IPS DF 6.9 (cell line): ENCODE measurements around the gene ZMYND19.

ENCODE experiments used
- DNase-seq: peaks from one replicate; pipeline ENCODE4 v3.0.0-alpha.2; 2013; ENCODE audit warnings: low read depth, low spot score
- H3K27ac ChIP-seq: one replicate; pipeline ENCODE4 v1.5.1; 2013; ENCODE audit warnings: low read length, control low read depth
- H3K27me3 ChIP-seq: 2 replicates; pipeline ENCODE4 v1.6.1; 2013; ENCODE audit warnings: mild to moderate bottlenecking, low read length; ENCODE audit not compliant: control insufficient read depth, insufficient read depth
- H3K36me3 ChIP-seq: 2 replicates; pipeline ENCODE4 v1.6.1; 2013; ENCODE audit warnings: low read length; ENCODE audit not compliant: control insufficient read depth, insufficient read depth
- H3K4me1 ChIP-seq: 2 replicates; pipeline ENCODE4 v1.6.1; 2013; ENCODE audit warnings: low read length; ENCODE audit not compliant: control insufficient read depth, insufficient read depth
- H3K4me3 ChIP-seq: 2 replicates; pipeline ENCODE4 v1.5.1; 2013; ENCODE audit warnings: mild to moderate bottlenecking, low read length
- H3K9me3 ChIP-seq: 2 replicates; pipeline ENCODE4 v1.6.1; 2013; ENCODE audit warnings: low read length, inconsistent platforms; ENCODE audit not compliant: control insufficient read depth, insufficient read depth
- WGBS: extraction: QIAGEN DNeasy Blood & Tissue Kit; methylation state at CpG from one replicate; pipeline ENCODE4 v1.1.7; 2013; ENCODE audit warnings: mixed read lengths, missing lambda C conversion rate; ENCODE audit not compliant: insufficient read length, insufficient coverage; 5-methylcytosine and 5-hydroxymethylcytosine counted together

Gene ZMYND19

GRCh38 chr9:137613738-137614523 lies 23.6 kb upstream of the ZMYND19 start:
- Histone ChIP-seq H3K4me3 (no peak overlapping the region), H3K36me3 (peaks cover 19% of the 10 kb centered on the region), H3K27ac (no peak overlapping the region), H3K9me3 (no peaks in the 10 kb centered on the region), H3K27me3 (no peaks in the 10 kb centered on the region), H3K4me1 (peaks cover 2% of the 10 kb centered on the region; the same call in 1 of the 2 replicates)
- WGBS = no CpG with 5 or more reads among the region's 27 CpGs
- DNase-seq = no peak

DNA sequence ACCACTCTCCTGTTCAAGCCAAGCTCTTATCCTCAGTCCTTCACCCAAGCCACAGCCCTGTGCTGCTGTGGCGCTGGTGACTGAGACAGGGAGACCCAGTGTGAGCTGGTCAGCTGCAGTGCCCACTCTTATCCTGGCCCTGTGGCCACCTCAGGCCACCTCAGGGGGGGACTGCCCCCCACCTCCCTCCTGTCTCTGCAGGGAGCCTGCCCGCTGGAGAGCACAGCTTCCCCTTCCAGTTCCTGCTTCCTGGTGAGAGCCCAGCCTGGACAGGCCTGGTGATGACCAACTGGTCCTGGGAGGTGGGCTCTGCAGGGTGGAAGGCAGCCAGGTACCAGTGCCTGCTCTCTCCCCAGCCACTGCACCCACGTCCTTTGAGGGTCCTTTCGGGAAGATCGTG lies 22.9 kb upstream of the ZMYND19 start:
- peaks cover 19% of the 10 kb centered on the region for H3K36me3 ChIP-seq
- H3K9me3 ChIP-seq = no peaks in the 10 kb centered on the region
- WGBS = no CpG with 5 or more reads among the region's 5 CpGs
- DNase-seq = no peak
- H3K4me3 ChIP-seq = no peak overlapping the region
- H3K4me1 ChIP-seq = peaks cover 2% of the 10 kb centered on the region; the same call in 1 of the 2 replicates
- H3K27me3 ChIP-seq = no peaks in the 10 kb centered on the region
- H3K27ac ChIP-seq = no peak overlapping the region

DNA sequence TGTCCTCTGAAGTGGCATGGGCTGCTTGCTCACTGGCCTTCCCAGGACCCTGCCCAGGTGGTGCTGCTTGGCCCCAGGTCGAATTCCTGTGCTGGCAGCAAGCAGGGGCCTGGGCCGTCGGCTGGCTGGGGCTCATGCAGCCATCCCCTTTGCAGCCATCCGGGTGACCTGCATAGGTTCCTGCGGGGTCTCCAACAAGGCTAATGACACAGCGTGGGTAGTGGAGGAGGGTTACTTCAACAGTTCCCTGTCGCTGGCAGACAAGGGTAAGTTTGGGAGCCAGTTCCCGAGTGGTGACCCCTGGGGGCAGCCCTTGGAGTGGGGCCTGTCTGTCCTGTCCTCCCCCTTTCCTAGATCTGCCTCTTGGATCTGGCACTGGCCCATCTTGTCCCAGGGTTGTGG lies 22.4 kb upstream of the ZMYND19 start:
- Histone ChIP-seq H3K4me3 (no peak overlapping the region), H3K9me3 (no peaks in the 10 kb centered on the region), H3K4me1 (peaks cover 2% of the 10 kb centered on the region; the same call in 1 of the 2 replicates), H3K27me3 (no peaks in the 10 kb centered on the region), H3K36me3 (peaks cover 19% of the 10 kb centered on the region), H3K27ac (no peak overlapping the region)
- WGBS = no CpG with 5 or more reads among the region's 8 CpGs
- DNase-seq = no peak

DNA sequence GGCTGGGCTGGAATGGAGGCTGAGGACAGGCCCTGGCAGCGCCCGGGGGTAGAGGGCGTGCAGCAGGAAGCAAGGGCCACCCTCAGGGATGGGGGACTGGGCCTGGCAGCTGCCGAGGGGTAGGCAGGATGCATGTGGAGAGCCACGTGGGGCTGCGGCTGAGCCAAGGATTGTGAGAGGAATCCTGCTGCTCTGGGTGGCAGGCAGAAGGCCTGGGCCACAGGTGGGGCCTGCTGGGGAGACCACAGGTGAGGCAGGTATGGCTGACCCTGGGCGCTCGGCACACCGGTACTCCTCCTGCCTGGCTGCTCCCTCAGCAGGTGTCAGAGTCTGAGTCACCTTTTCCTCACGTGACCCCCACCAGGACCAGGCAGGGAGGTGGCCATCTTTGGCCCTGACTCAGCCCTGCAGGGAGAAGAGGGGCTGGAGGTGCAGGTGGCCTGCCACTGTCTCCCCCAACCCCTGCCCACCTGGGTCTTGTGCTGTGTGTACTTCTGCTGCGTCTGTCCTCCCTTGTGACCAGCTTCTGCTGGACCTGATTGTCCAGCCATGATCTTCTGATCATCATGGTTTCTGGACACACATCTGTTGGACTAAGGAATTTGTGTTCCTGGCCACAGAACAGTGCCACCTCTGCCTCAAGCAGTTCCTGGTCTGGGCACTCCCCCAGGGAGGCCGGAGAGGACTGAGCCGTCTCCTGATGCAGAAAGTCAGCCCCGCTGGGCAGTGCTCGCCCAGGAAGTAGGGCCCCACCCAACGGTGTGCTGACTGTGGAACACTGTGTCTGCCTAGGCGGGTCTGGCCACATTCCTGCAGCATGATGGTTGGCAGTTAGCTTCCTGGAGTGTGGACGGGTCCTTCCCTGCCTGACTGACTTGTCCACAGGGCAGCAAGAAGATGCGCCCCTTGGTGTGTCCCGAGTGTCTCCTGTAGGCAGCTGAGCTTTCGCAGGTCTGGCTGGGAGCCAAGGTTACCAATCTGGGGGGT lies 21.6 kb upstream of the ZMYND19 start:
- Histone ChIP-seq H3K4me3 (no peak overlapping the region), H3K4me1 (no peaks in the 10 kb centered on the region; the same call in 1 of the 2 replicates), H3K9me3 (no peaks in the 10 kb centered on the region), H3K27ac (no peak overlapping the region), H3K36me3 (peaks cover 19% of the 10 kb centered on the region), H3K27me3 (no peaks in the 10 kb centered on the region)
- no CpG with 5 or more reads among the region's 21 CpGs for WGBS
- no peak for DNase-seq

DNA sequence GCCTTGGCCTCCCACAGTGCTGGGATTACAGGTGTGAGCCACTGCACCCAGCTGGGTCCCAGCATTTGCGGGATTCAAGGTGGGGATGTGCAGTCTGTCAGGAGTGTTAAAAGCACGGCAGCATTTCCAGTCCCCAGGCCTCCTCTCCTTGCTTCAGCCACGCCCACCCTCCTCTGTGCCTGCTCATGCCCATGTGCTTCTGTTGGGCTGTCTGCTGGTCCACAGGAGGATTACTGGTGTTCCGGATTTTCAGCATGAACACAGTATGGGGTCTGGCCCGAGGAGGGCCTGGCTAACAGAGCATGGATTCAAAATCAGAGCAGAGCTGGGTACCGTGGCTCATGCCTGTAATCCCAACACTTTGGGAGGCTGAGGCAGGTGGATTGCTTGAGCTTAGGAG lies 20.6 kb upstream of the ZMYND19 start:
- Histone ChIP-seq H3K27ac (no peak overlapping the region), H3K27me3 (no peaks in the 10 kb centered on the region), H3K9me3 (no peaks in the 10 kb centered on the region), H3K4me1 (peaks cover 7% of the 10 kb centered on the region), H3K4me3 (no peak overlapping the region), H3K36me3 (peaks cover 16% of the 10 kb centered on the region)
- WGBS = no CpG with 5 or more reads among the region's 6 CpGs
- DNase-seq = no peak

DNA sequence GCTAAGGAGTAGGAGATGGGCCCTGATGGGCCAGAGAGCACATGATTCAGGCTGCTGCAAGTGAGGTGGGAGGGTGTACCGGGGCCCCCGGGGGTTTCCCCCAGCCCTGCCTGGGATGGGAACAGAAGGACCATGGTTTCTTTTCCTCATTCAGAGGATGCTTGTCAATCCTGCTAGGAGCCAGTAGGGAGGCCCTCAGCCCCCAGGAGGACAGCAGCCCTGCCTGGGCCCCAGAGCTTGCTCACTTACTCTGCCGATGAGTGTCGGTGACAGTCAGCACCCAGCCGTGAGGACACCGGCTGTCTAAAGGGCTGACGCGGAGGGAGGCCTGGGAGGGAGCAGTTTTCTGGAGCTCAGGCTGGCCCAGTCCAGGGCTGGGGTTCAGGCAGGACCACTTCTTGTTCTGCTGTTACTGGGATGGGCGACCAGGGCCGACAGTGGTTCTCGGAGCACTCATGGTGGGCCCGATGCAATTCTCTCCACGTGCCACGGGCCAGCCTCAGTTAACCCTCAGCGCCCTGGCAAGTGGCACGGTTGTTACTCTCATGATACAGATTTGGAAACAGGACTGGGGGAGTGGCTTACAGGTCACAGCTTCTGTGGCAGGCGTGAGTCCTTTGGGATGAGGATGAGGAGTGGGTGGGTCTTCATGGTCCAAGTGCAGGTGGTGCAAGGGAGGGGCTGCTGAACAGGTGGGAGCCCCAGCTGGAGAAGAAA lies 17.0 kb upstream of the ZMYND19 start:
- Histone ChIP-seq H3K4me3 (no peak overlapping the region), H3K4me1 (peaks cover 11% of the 10 kb centered on the region), H3K36me3 (no peaks in the 10 kb centered on the region), H3K27ac (no peak overlapping the region), H3K27me3 (no peaks in the 10 kb centered on the region), H3K9me3 (no peaks in the 10 kb centered on the region)
- no CpG with 5 or more reads among the region's 17 CpGs for WGBS
- DNase-seq = no peak

DNA sequence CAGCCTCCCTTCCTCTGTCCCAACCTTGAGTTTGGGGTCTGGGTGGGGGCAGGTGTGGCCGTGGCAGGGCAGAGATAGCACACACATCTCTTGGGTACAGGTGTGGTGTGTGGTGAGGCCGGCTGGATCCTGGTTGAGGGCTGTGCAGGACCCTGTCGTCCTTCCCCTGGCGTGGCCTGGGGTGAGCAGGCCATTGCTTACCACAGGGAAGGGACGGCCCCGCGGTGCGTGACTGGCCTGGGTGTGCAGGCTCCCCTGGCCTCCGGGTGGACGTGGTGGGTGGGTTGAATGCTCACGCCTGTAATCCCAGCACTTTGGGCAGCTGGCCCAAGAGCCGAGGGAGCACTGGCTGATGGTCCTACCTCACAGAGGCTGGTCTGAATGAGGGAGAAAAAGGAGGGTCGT lies 16.4 kb upstream of the ZMYND19 start:
- Histone ChIP-seq H3K9me3 (no peaks in the 10 kb centered on the region), H3K27me3 (no peaks in the 10 kb centered on the region), H3K36me3 (no peaks in the 10 kb centered on the region), H3K4me1 (peaks cover 11% of the 10 kb centered on the region), H3K27ac (no peak overlapping the region), H3K4me3 (no peak overlapping the region; the same call in 1 of the 2 replicates)
- no CpG with 5 or more reads among the region's 13 CpGs for WGBS
- no peak for DNase-seq

DNA sequence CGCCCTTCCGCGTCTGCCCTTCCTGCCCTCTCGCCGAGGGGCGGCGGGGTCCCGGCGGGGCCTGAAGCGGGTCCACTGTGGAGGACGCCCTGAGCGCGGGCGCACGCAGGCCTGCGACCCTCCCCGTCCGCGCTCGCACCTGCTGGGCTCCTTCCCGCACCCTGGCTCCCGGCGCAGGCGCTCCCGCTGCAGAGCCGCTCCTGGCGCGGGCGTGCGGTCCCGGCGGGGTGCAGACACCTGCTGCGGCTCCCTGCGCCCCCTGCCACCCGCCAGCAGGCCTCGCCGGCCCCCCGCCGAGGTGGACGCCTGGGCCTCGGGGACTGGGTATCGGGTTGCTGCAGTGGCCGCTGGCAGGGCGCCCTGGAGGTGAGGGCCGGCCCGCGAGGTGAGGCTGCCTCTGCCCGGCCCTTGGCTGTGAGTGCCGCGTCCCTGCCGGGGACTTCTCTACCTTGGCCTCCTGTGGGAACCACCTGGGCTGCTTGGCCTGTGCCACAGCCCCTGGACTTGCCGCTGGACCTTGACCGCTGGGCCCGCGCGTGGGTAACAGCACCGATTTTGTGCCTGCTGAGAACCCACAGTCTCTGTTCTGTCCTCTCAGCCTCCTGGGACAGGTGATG lies 15.8 kb upstream of the ZMYND19 start:
- Histone ChIP-seq H3K36me3 (no peaks in the 10 kb centered on the region), H3K27ac (no peak overlapping the region), H3K9me3 (no peaks in the 10 kb centered on the region), H3K27me3 (no peaks in the 10 kb centered on the region), H3K4me1 (peaks cover 11% of the 10 kb centered on the region), H3K4me3 (peak overlapping the region; percentile 75)
- no peak for DNase-seq
- no CpG with 5 or more reads among the region's 57 CpGs for WGBS

DNA sequence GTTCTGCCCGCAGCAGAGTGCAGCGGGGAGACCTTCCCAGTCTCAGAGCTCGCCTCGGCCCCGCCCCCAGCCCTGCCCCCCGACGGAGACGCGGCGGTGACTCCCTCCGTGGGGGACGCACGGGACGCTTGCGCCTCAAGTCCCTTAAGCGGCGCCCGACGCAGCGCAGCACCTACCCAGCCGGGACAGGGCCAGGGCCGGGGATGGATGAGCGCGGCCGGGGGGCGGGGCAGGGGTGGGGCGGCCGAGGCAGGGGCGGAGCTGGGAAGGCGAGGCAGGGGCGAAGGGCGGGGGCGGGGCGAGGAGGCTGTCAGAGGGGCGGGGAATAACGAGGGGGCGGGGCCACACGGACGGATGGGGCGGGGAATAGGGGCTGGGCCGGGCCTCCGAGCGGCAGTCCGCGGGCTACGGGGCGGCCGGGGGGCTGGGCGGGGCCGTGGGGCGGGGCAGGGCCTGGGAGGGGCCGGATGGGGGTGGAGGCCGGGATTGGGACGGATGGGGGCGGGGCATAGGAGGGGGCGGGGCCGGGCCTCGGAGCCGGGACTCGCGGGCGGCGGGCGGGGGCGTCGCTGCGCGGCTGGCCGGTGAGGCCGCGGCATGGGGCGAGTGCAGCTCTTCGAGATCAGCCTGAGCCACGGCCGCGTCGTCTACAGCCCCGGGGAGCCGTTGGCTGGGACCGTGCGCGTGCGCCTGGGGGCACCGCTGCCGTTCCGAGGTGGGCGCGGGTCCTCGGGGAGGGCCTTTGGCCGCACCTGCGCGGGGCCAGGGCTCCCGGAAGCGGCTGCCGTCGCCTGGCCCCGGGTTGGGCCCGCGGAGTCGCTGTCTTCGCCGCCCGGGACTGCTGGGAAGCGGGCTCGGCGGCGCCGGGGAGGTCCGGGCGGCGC lies 15.1 kb upstream of the ZMYND19 start, which contains the start of gene ARRDC1:
Gene ARRDC1, plus strand, starts transcription at position 566 of the 884 bp plus-strand sequence. Its CDS starts 32 bp downstream, at position 598.
- Histone ChIP-seq H3K9me3 (no peaks in the 10 kb centered on the region), H3K4me3 (peak within 1 kb of the TSS; percentile 75), H3K27ac (no peak within 1 kb of the TSS), H3K4me1 (peaks cover 11% of the 10 kb centered on the region), H3K36me3 (no peaks in the 10 kb centered on the region), H3K27me3 (no peaks in the 10 kb centered on the region)
- peak; percentile 72 for DNase-seq
- WGBS = no CpG with 5 or more reads among the region's 111 CpGs
